ENCODE results near the gene SLC5A10. TPM values are rescaled to one million over a fixed set of nuclear protein-coding genes. Genes with fewer than 3 reads are reported as not detected.

The SLC5A10 gene
- total RNA-seq, 1 experiment from 2014 or later = not detected

DNA sequence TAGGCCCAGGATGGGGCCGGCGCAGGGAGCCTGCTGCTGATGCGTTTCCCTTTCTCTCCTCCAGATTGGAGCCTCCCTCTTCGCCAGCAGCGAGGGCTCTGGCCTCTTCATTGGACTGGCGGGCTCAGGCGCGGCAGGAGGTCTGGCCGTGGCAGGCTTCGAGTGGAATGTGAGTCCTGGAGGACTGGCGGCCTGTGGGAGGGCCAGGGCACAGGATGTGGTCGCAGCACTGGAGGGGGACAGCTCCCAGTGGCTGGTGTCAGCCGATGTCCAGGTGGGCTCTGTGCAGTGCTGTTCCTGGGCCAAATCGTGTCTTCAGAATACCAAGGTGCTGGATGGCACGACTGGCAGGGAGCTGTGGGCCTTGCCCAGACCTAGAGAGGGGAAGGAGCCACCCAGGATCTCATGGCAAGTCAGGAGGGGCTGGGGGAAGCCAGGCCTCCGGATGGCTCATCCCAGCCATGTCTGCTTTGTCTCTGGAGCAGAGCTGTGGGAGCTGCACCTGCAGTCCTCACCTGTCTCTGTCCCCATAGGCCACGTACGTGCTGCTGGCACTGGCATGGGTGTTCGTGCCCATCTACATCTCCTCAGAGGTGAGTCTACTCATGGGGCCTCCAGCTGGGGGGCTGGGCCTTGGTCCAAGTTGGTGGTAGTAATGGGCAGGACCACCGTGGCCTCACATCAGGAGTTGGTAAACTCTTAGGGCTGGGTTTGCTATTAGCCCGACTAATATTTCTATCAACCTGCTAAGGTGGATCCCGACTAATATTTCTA, 7.3 kb downstream of the SLC5A10 start:
- intact Hi-C loops (cut with micrococcal nuclease; ENCODE audit: unreplicated experiment) = no loop called here
- Histone ChIP-seq H3K9me3 (ENCODE audit: control insufficient read depth, insufficient read depth, low read depth, low read length) (no peaks in the 10 kb centered on the region), H3K36me3 (ENCODE audit: control insufficient read depth, insufficient read depth, low read length) (no peaks in the 10 kb centered on the region), H3K4me3 (ENCODE audit: low read depth in 2 of 2, low read length in 2 of 2) (no peak overlapping the region), H3K27me3 (ENCODE audit: control insufficient read depth, insufficient read depth, low read length) (no peaks in the 10 kb centered on the region), H3K27ac (ENCODE audit: low read length) (no peak overlapping the region), H3K4me1 (ENCODE audit: control insufficient read depth, insufficient read depth, low read length) (peaks cover 4% of the 10 kb centered on the region; the same call in 1 of the 2 replicates)
- TF ChIP-seq, protein P1, sequence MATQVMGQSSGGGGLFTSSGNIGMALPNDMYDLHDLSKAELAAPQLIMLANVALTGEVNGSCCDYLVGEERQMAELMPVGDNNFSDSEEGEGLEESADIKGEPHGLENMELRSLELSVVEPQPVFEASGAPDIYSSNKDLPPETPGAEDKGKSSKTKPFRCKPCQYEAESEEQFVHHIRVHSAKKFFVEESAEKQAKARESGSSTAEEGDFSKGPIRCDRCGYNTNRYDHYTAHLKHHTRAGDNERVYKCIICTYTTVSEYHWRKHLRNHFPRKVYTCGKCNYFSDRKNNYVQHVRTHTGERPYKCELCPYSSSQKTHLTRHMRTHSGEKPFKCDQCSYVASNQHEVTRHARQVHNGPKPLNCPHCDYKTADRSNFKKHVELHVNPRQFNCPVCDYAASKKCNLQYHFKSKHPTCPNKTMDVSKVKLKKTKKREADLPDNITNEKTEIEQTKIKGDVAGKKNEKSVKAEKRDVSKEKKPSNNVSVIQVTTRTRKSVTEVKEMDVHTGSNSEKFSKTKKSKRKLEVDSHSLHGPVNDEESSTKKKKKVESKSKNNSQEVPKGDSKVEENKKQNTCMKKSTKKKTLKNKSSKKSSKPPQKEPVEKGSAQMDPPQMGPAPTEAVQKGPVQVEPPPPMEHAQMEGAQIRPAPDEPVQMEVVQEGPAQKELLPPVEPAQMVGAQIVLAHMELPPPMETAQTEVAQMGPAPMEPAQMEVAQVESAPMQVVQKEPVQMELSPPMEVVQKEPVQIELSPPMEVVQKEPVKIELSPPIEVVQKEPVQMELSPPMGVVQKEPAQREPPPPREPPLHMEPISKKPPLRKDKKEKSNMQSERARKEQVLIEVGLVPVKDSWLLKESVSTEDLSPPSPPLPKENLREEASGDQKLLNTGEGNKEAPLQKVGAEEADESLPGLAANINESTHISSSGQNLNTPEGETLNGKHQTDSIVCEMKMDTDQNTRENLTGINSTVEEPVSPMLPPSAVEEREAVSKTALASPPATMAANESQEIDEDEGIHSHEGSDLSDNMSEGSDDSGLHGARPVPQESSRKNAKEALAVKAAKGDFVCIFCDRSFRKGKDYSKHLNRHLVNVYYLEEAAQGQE (IDR thresholded peaks at IDR 0.05; ENCODE audit: insufficient read depth in 1 of 2, low read depth in 2 of 2, low read length in 1 of 2) = no peak
- no peak for TF ChIP-seq POLR2AphosphoS5 (IDR thresholded peaks at IDR 0.05; ENCODE audit: low read depth, low read length)
- TF ChIP-seq, protein P2, sequence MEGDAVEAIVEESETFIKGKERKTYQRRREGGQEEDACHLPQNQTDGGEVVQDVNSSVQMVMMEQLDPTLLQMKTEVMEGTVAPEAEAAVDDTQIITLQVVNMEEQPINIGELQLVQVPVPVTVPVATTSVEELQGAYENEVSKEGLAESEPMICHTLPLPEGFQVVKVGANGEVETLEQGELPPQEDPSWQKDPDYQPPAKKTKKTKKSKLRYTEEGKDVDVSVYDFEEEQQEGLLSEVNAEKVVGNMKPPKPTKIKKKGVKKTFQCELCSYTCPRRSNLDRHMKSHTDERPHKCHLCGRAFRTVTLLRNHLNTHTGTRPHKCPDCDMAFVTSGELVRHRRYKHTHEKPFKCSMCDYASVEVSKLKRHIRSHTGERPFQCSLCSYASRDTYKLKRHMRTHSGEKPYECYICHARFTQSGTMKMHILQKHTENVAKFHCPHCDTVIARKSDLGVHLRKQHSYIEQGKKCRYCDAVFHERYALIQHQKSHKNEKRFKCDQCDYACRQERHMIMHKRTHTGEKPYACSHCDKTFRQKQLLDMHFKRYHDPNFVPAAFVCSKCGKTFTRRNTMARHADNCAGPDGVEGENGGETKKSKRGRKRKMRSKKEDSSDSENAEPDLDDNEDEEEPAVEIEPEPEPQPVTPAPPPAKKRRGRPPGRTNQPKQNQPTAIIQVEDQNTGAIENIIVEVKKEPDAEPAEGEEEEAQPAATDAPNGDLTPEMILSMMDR (IDR thresholded peaks at IDR 0.05) = no peak
- no peak for TF ChIP-seq SIN3A (IDR thresholded peaks at IDR 0.05; ENCODE audit: borderline replicate concordance, insufficient read depth, low read depth, low read length)
- TF ChIP-seq TCF7L2 (IDR thresholded peaks at IDR 0.05; ENCODE audit: low read depth, low read length) = no peak
- in situ Hi-C loops (cut with HindIII; ENCODE audit: low pct_unique_long_range_greater_than_20kb, low sequenced_read_pairs) = no loop called here
- ATAC-seq (no peak), DNase-seq (ENCODE audit: low read depth, low spot score) (no peak)
- no TSS peak for BruUV-seq (replicated peaks)
- ChIA-PET CTCF (no interaction called here), POLR2A (interaction anchor here (0.6 kb wide), 1 partner anchor 1379 kb away, joined by 3 read pairs; no protein-coding TSS in a partner anchor)

DNA sequence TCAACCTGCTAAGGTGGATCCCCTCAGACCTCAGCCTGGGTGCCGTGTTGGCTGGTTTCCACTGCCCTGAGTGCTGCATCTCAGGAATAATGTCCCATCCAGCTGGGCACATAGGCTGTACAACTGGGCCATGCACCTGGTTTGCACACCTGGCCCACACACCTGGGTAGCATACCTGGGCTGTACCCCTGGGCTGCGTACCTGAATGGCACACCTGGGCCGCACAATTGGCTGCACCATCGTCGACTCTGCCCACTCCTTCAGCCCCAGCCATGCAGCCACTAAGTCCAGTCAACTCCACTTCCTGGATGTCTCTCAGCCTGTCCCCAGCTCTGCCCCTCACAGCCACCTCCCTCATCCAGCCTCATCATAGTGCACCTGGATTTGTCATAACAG, 7.9 kb downstream of the SLC5A10 start:
- Histone ChIP-seq H3K4me1 (ENCODE audit: control insufficient read depth, insufficient read depth, low read length) (peaks cover 4% of the 10 kb centered on the region; the same call in 1 of the 2 replicates), H3K4me3 (ENCODE audit: low read depth in 2 of 2, low read length in 2 of 2) (no peak overlapping the region), H3K9me3 (ENCODE audit: control insufficient read depth, insufficient read depth, low read depth, low read length) (no peaks in the 10 kb centered on the region), H3K27me3 (ENCODE audit: control insufficient read depth, insufficient read depth, low read length) (no peaks in the 10 kb centered on the region), H3K36me3 (ENCODE audit: control insufficient read depth, insufficient read depth, low read length) (no peaks in the 10 kb centered on the region), H3K27ac (ENCODE audit: low read length) (no peak overlapping the region)
- no peak for TF ChIP-seq SIN3A (IDR thresholded peaks at IDR 0.05; ENCODE audit: borderline replicate concordance, insufficient read depth, low read depth, low read length)
- TF ChIP-seq, protein P1 (IDR thresholded peaks at IDR 0.05; ENCODE audit: insufficient read depth in 1 of 2, low read depth in 2 of 2, low read length in 1 of 2) = no peak
- no peak for TF ChIP-seq TCF7L2 (IDR thresholded peaks at IDR 0.05; ENCODE audit: low read depth, low read length)
- TF ChIP-seq POLR2AphosphoS5 (IDR thresholded peaks at IDR 0.05; ENCODE audit: low read depth, low read length) = no peak
- TF ChIP-seq, protein P2 (IDR thresholded peaks at IDR 0.05) = no peak
- ATAC-seq (no peak), DNase-seq (ENCODE audit: low read depth, low spot score) (no peak)
- intact Hi-C loops (cut with micrococcal nuclease; ENCODE audit: unreplicated experiment) (no loop called here), in situ Hi-C loops (cut with HindIII; ENCODE audit: low pct_unique_long_range_greater_than_20kb, low sequenced_read_pairs) (no loop called here)
- POLR2A ChIA-PET = interaction anchor here (0.6 kb wide), 1 partner anchor 1380 kb away, joined by 3 read pairs; no protein-coding TSS in a partner anchor
- BruUV-seq (replicated peaks) = no TSS peak
- CTCF ChIA-PET = no interaction called here

Data from Panc1 (cell line).